GM19328 (cell line): Measurements from ENCODE around the gene RRAS2.
A peak's percentile ranks its signal among the peaks of the same experiment; 100 is the strongest.
"Not testable (repeated sequence)": the region's sequence is repeated elsewhere in the genome, so short reads cannot be mapped to it uniquely, and the experiment has no call there.

ENCODE experiments used
- ATAC-seq: cut with Tn5 transposase; IDR thresholded peaks from one replicate; pipeline ENCODE4 v1.9.1; 2021; ENCODE audit warnings: mild to moderate bottlenecking, moderate library complexity; ENCODE audit not compliant: unreplicated experiment

Gene RRAS2

GRCh38 chr11:14372011-14372410 lies 13.0 kb upstream of the RRAS2 start:
- no peak for ATAC-seq

GRCh38 chr11:14371249-14371648 lies 12.3 kb upstream of the RRAS2 start:
- ATAC-seq, result no peak

GRCh38 chr11:14370496-14370895 lies 11.5 kb upstream of the RRAS2 start:
- ATAC-seq, result no peak

GRCh38 chr11:14369598-14369997 lies 10.6 kb upstream of the RRAS2 start:
- ATAC-seq, result no peak

- ATAC-seq, result no peak
Observed at GRCh38 chr11:14366936-14367335, 8.0 kb upstream of the RRAS2 start.

GRCh38 chr11:14364322-14364721 lies 5.3 kb upstream of the RRAS2 start:
- no peak for ATAC-seq

GRCh38 chr11:14362611-14363010 lies 3.6 kb upstream of the RRAS2 start:
- no peak for ATAC-seq

GRCh38 chr11:14361951-14362350 lies 3.0 kb upstream of the RRAS2 start:
- no peak for ATAC-seq

- ATAC-seq, result no peak
Observed at GRCh38 chr11:14360976-14361375, 2.0 kb upstream of the RRAS2 start.

- ATAC-seq, result no peak
Observed at GRCh38 chr11:14359501-14360031, 583 bp upstream of the RRAS2 start.

- ATAC-seq, result peak; percentile 42
Observed at GRCh38 chr11:14357881-14358728, 878 bp downstream of the RRAS2 start.

- no peak for ATAC-seq
Observed at GRCh38 chr11:14356342-14356741, 2.6 kb downstream of the RRAS2 start.

- ATAC-seq, result not testable (repeated sequence)
Observed at GRCh38 chr11:14354604-14355003, 4.4 kb downstream of the RRAS2 start.

- no peak for ATAC-seq
Observed at GRCh38 chr11:14350716-14351238, 8.2 kb downstream of the RRAS2 start.

GRCh38 chr11:14350215-14350614 lies 8.8 kb downstream of the RRAS2 start:
- no peak for ATAC-seq

- ATAC-seq, result no peak
Observed at GRCh38 chr11:14347991-14348390, 11.0 kb downstream of the RRAS2 start.

- ATAC-seq, result no peak
Observed at GRCh38 chr11:14347494-14347893, 11.5 kb downstream of the RRAS2 start.

- no peak for ATAC-seq
Observed at GRCh38 chr11:14346303-14346955, 12.6 kb downstream of the RRAS2 start.

GRCh38 chr11:14345668-14346067 lies 13.3 kb downstream of the RRAS2 start:
- no peak for ATAC-seq

GRCh38 chr11:14345016-14345415 lies 14.0 kb downstream of the RRAS2 start:
- ATAC-seq, result not testable (repeated sequence)

GRCh38 chr11:14342906-14343305 lies 16.1 kb downstream of the RRAS2 start:
- peak; percentile 81 for ATAC-seq

GRCh38 chr11:14341968-14342367 lies 17.0 kb downstream of the RRAS2 start:
- ATAC-seq, result no peak
